ENCODE data around the gene ARID5B.

The ARID5B gene

DNA sequence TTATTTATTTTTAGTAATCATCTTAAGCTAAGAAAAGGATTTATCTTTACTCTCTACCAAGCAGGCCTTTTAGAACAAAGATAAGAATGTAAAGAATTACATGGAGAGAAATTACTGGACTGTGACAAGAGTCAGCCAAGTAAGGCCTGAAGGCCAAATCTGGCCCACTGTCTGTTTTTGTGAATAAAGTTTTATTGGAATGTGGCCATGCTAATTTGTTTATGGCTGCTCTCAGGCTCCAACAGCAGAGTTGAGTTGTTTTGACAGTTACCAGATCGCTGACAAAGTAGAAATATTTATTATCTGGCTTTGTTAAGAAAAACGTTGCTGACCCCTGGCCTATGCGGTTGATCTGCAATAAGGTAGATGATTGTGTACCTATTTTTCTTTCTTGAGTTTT is 6.1 kb downstream of the ARID5B start:
- TF ChIP-seq, protein P1, sequence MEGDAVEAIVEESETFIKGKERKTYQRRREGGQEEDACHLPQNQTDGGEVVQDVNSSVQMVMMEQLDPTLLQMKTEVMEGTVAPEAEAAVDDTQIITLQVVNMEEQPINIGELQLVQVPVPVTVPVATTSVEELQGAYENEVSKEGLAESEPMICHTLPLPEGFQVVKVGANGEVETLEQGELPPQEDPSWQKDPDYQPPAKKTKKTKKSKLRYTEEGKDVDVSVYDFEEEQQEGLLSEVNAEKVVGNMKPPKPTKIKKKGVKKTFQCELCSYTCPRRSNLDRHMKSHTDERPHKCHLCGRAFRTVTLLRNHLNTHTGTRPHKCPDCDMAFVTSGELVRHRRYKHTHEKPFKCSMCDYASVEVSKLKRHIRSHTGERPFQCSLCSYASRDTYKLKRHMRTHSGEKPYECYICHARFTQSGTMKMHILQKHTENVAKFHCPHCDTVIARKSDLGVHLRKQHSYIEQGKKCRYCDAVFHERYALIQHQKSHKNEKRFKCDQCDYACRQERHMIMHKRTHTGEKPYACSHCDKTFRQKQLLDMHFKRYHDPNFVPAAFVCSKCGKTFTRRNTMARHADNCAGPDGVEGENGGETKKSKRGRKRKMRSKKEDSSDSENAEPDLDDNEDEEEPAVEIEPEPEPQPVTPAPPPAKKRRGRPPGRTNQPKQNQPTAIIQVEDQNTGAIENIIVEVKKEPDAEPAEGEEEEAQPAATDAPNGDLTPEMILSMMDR (IDR thresholded peaks at IDR 0.05; ENCODE audit: low read depth, low read length) = no peak
- no peak for DNase-seq (ENCODE audit: extremely low read depth, low read depth)

DNA sequence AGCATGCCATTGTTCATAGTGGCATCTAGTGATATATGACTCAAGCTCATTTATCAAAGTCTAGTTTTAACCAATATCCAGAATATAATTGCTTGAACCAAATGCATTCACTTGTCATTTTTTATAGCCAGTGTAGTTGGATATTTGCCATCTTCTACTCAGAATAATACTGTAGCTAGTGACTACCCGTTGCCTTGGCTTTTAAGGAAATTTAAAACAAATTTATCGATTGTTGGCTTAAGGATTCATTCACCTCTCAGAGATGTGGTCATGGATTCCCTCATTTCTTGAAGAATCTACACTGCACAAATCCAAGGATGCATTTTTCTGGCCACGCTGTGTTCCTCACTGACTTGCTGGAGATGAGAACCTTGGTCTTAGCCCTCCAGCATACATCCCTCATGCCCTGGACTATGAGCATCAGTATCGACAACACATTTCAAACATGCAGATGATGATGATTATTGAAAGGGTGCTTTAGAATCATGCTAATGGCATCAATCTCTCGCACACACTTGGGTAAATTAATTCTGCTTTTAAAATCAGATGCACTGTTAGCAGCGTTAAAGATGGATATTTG is 8.8 kb downstream of the ARID5B start:
- DNase-seq (ENCODE audit: extremely low read depth, low read depth) = no peak
- TF ChIP-seq, protein P1 (IDR thresholded peaks at IDR 0.05; ENCODE audit: low read depth, low read length) = no peak

DNA sequence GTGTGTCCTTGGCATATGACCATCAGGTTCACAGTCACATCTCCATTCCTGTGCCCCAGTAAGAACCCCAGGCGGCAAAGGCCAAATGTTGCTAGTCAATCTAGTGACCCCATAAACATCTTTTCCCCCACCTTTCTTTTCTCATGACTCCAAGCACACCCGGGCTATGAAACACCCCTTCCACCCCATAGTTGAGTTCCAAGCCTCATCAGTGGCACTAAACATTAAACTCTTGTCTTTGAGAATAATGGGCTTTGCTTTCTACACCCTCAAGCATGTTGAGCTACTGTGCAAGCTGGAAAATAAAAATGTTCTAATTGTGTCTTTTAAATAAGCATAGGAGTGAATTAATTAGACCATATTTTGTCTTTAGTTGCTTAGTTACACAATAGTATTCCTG is 9.4 kb downstream of the ARID5B start:
- DNase-seq (ENCODE audit: extremely low read depth, low read depth) = no peak
- TF ChIP-seq, protein P1 (IDR thresholded peaks at IDR 0.05; ENCODE audit: low read depth, low read length) = no peak

DNA sequence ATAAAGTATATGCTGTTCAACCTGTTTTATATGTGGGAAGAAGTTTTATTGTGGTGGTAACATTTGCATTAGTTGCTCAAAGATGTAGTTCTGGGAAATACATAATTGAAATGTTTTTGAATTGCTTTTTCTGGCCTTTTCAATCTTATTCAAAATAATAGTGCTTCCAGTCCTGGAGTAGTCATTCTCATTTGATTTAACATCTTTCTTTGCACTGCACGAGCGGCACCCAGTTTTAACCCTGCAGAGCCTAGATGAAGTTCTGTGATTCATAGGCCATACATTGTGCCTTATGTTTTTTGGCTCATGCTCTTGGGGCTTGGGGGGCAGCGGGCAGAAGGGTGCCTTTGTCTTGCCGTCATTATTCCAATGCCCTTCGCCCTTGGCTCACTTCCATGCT is 9.9 kb downstream of the ARID5B start:
- TF ChIP-seq, protein P1 (IDR thresholded peaks at IDR 0.05; ENCODE audit: low read depth, low read length) = no peak
- no peak for DNase-seq (ENCODE audit: extremely low read depth, low read depth)

DNA sequence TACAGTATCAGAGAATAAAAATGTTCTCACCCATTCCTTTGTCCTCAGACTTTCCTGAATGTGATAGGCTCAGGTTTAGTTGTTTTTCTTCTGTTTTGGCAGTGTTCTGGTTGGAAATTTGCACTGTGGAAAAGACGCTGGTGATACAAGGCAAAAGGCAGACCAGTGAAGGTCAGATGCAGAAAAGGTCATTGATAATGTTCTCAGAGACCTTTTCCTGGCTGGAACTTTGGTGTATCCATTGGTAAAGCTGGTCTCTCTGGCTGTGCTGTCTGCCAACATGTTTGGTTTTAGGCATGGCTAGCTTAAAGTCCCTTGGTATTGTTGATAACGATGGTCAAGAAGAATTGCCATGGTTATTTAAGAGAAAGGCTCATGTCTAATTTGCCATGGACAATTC is 11.5 kb downstream of the ARID5B start:
- DNase-seq (ENCODE audit: extremely low read depth, low read depth) = no peak
- TF ChIP-seq, protein P1 (IDR thresholded peaks at IDR 0.05; ENCODE audit: low read depth, low read length) = no peak

DNA sequence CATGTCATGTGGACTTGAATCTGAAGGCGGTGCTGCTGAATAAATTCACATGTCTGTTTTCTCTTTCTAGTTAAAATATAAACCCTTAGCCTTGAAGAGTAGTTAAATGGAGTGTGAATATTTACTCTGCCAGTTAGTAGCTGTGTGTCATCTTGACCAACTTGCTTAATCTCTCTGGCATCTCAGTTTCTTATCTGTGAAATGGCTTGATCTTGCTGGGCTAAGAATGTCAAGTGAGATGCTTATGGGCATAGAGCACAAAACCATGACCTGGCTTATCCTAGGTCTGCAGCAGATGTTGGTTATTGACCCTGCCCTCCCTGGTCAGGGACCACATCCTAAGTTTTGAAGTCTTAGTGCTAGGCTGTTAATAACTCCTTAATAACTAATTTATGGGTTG is 16.6 kb downstream of the ARID5B start:
- TF ChIP-seq, protein P1 (IDR thresholded peaks at IDR 0.05; ENCODE audit: low read depth, low read length) = no peak
- no peak for DNase-seq (ENCODE audit: extremely low read depth, low read depth)

DNA sequence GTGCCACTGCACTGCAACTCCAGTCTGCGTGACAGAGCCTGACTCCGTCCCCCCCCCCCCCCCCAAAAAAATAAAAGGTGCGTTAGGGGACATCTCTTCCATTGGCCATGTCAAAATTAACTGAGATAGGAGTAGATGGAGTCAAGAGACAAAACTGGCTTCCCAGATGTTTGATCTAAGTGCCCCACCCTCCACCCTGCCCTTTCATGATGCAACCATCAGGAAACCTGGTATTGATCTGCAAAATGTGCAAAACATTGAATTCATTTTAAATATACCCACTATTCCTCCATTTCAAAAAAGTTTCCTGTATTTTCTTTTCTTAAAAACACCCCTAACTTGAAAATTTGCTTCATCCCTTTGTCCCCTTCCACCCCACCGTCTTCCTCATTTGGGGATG is 17.5 kb downstream of the ARID5B start:
- no peak for DNase-seq (ENCODE audit: extremely low read depth, low read depth)
- TF ChIP-seq, protein P1 (IDR thresholded peaks at IDR 0.05; ENCODE audit: low read depth, low read length) = no peak
